Lung (tissue), 12 donors: ENCODE measurements around the gene RSAD2. TPM values are rescaled to one million over a fixed set of nuclear protein-coding genes. Genes with fewer than 3 reads are reported as not detected.
A peak's percentile ranks its signal among the peaks of the same experiment; 100 is the strongest.

Experiments
- ATAC-seq: fragments of 200-7000 bp; cut with Tn5 transposase; one replicate; pipeline ENCODE4 v1.9.1; 2020; ENCODE audit warnings: moderate number of reproducible peaks; ENCODE audit not compliant: insufficient read depth, low FRiP score
- DNase-seq, 3 donors: peaks; one replicate each; pipeline ENCODE4 v3.0.0-alpha.2; 2013 to 2017
- H3K27ac ChIP-seq, 2 donors: one replicate each; pipeline ENCODE4 v1.5.1; 2013; ENCODE audit warnings: mild to moderate bottlenecking in 2 of 2, moderate library complexity in 2 of 2, control low read depth in 1 of 2, inconsistent platforms in 1 of 2, low read depth in 1 of 2, low read length in 1 of 2
- H3K27me3 ChIP-seq, 3 donors: one replicate each; pipeline ENCODE4 v1.5.1; 2013; ENCODE audit warnings: low read length in 2 of 3; ENCODE audit not compliant: control insufficient read depth in 3 of 3, insufficient read depth in 3 of 3
- H3K36me3 ChIP-seq, 4 donors: one replicate each; pipeline ENCODE4 v1.5.1; 2013; ENCODE audit warnings: low read length in 4 of 4, mild to moderate bottlenecking in 1 of 4, moderate library complexity in 1 of 4; ENCODE audit not compliant: control insufficient read depth in 4 of 4, insufficient read depth in 4 of 4
- H3K4me1 ChIP-seq, 5 donors: one replicate each; pipeline ENCODE4 v1.5.1; 2013; ENCODE audit warnings: low read length in 5 of 5, mild to moderate bottlenecking in 2 of 5, moderate library complexity in 1 of 5; ENCODE audit not compliant: control insufficient read depth in 5 of 5, insufficient read depth in 5 of 5
- H3K4me3 ChIP-seq: one replicate; pipeline ENCODE4 v1.5.1; 2013; ENCODE audit warnings: mild to moderate bottlenecking, control low read depth, moderate library complexity
- H3K9ac ChIP-seq, 2 donors: one replicate each; pipeline ENCODE4 v1.5.1; 2013; ENCODE audit warnings: low read length in 2 of 2, control low read depth in 1 of 2; ENCODE audit not compliant: insufficient read depth in 1 of 2
- H3K9me3 ChIP-seq, 4 donors: one replicate each; pipeline ENCODE4 v1.5.1; 2013; ENCODE audit warnings: low read length in 3 of 4, mild to moderate bottlenecking in 1 of 4, moderate library complexity in 1 of 4; ENCODE audit not compliant: control insufficient read depth in 4 of 4, insufficient read depth in 3 of 4
- CTCF ChIP-seq: IDR thresholded peaks from 2 replicates; pipeline ENCODE4 v1.5.1; 2012; ENCODE audit warnings: mild to moderate bottlenecking; ENCODE audit errors: control extremely low read depth, extremely low read depth
- WGBS, 2 donors: extraction: QIAGEN DNeasy Blood & Tissue Kit; methylation state at CpG; one replicate each; pipeline ENCODE4 v1.1.7; 2013; 5-methylcytosine and 5-hydroxymethylcytosine counted together
- polyA plus RNA-seq, 2 donors: library from polyadenylated mRNA; stranded (reverse); fragments of 200-250 nt; gene quantifications; one replicate each; pipeline ENCODE4 v1.2.1, GENCODE V29; 2013
- total RNA-seq, 2 donors: library from RNA; depleted of rRNA in 1 of 2; stranded (reverse); fragments of >200 nt in 1 of 2; gene quantifications; one replicate each; pipeline ENCODE4 v1.2.1, GENCODE V29; 2014 to 2021
- donor health status: control.
- donor health status: control.
- donor health status: Bipolar disorder and iron deficiency.
- donor health status: healthy.
- donor health status: DM: yes; HTN: yes; CAD: no.

Gene RSAD2
- total and polyA plus RNA-seq, 4 donors, result 3.3 to 13.2 (median 12.0) TPM

- no peaks in the 10 kb centered on the region for H3K27me3 ChIP-seq
- 69 to 78% methylated on average over 11 of the region's 11 CpGs for WGBS, 2 donors
- no peaks in the 10 kb centered on the region for H3K9me3 ChIP-seq
- no peak overlapping the region for H3K4me3 ChIP-seq
- DNase-seq (peak; percentile 28 to 67 (median 46)), ATAC-seq (no peak)
- TF ChIP-seq CTCF, result no peak
- no peak overlapping the region for H3K9ac ChIP-seq
- H3K4me1 ChIP-seq, result peaks cover 15 to 54% (median 22%) of the 10 kb centered on the region in 5 donors
- peak overlapping the region in 1 of 2 donors; percentile 8 for H3K27ac ChIP-seq
- H3K36me3 ChIP-seq, result no peaks in the 10 kb centered on the region
These were observed 43.8 kb downstream of the RSAD2 start for GRCh38 chr2:6921321-6921922.

- H3K4me1 ChIP-seq, result peaks cover 19 to 62% (median 22%) of the 10 kb centered on the region in 5 donors
- no peak overlapping the region for H3K9ac ChIP-seq
- no peaks in the 10 kb centered on the region for H3K9me3 ChIP-seq
- peak in 2 of 3 donors; percentile 43 to 56 for DNase-seq
- H3K4me3 ChIP-seq, result no peak overlapping the region
- ATAC-seq, result no peak
- no peak overlapping the region for H3K27ac ChIP-seq
- no peak for TF ChIP-seq CTCF
- H3K36me3 ChIP-seq, result no peaks in the 10 kb centered on the region
- whole genome bisulfite sequencing, 2 donors, result 75 to 76% methylated on average over 8 of the region's 8 CpGs
- no peaks in the 10 kb centered on the region for H3K27me3 ChIP-seq
These were observed 44.7 kb downstream of the RSAD2 start for GRCh38 chr2:6922201-6922656.

GRCh38 chr2:6923319-6923718 is 45.7 kb downstream of the RSAD2 start:
- Histone ChIP-seq H3K4me1 (peaks cover 19 to 65% (median 26%) of the 10 kb centered on the region in 5 donors), H3K4me3 (no peak overlapping the region), H3K9me3 (no peaks in the 10 kb centered on the region), H3K27ac (no peak overlapping the region), H3K27me3 (no peaks in the 10 kb centered on the region), H3K36me3 (no peaks in the 10 kb centered on the region), H3K9ac (no peak overlapping the region)
- ATAC-seq (no peak), DNase-seq (no peak)
- no peak for TF ChIP-seq CTCF
- 66 to 77% methylated on average over 10 of the region's 10 CpGs for WGBS, 2 donors
